Esophagus squamous epithelium (tissue), 5 donors: ENCODE measurements around the gene CDK11B. TPM values are rescaled to one million over a fixed set of nuclear protein-coding genes. Genes with fewer than 3 reads are reported as not detected.
"Not testable (repeated sequence)": the region's sequence is repeated elsewhere in the genome, so short reads cannot be mapped to it uniquely, and the experiment has no call there.

Experiments used
- DNase-seq: peaks from one replicate; lab custom pipeline; 2025; lab: John Stamatoyannopoulos, UW
- H3K27ac ChIP-seq, 4 donors: fragments of 200-600 bp; sonication (generic); one replicate each; pipeline ENCODE4 v1.5.1; 2016 to 2019; ENCODE audit warnings: mild to moderate bottlenecking in 1 of 4
- H3K27me3 ChIP-seq, 4 donors: fragments of 200-600 bp; sonication (generic); 1 replicate in 3 of 4; 2 replicates in 1 of 4; pipeline versions ENCODE4 v1.5.1 to v1.6.0; 2017 to 2021; ENCODE audit warnings: antibody characterized with exemption in 1 of 4
- H3K36me3 ChIP-seq, 3 donors: fragments of 200-600 bp; sonication (generic); one replicate each; pipeline ENCODE4 v1.5.1; 2016 to 2019
- H3K4me1 ChIP-seq, 3 donors: fragments of 200-600 bp; sonication (generic); one replicate each; pipeline ENCODE4 v1.5.1; 2017 to 2019
- H3K4me3 ChIP-seq, 4 donors: fragments of 200-600 bp; sonication (generic); 1 replicate in 3 of 4; 2 replicates in 1 of 4; pipeline ENCODE4 v1.5.1; 2016 to 2019; ENCODE audit warnings: mild to moderate bottlenecking in 2 of 4, moderate library complexity in 1 of 4
- H3K9me3 ChIP-seq, 3 donors: fragments of 200-600 bp; sonication (generic); one replicate each; pipeline ENCODE4 v1.5.1; 2016 to 2019
- CTCF ChIP-seq, 6 experiments: fragments of 450-650 bp in 4 of 6; fragments of 200-600 bp in 2 of 6; sonication (generic) in 2 of 6; IDR thresholded peaks; one replicate each; pipeline ENCODE4 v1.5.1; 2016 to 2019; ENCODE audit warnings: antibody characterized with exemption in 6 of 6, mild to moderate bottlenecking in 4 of 6, moderate library complexity in 4 of 6
- POLR2A ChIP-seq, 4 donors: fragments of 450-650 bp; IDR thresholded peaks; one replicate each; pipeline ENCODE4 v1.6.1; 2017; ENCODE audit warnings: antibody characterized with exemption in 4 of 4, mild to moderate bottlenecking in 4 of 4, moderate library complexity in 3 of 4
- WGBS, 2 donors: methylation state at CpG; one replicate each; pipeline ENCODE4 v1.1.5; 2018; 5-methylcytosine and 5-hydroxymethylcytosine counted together
- intact Hi-C: fragments of 100-400 bp; cut with DNase I; formaldehyde crosslinking; loops from one replicate; pipeline ENCODE4 v1.15.0; 2022
- total RNA-seq, 4 donors: library from RNA; depleted of rRNA; stranded (reverse); fragments of >200 nt; gene quantifications; one replicate each; pipeline ENCODE4 v1.1.0, GENCODE V29; 2016
- donor health status: DM: yes; HTN: yes; CAD: no.

The CDK11B gene
- total RNA-seq, 4 donors from 2014 or later = 10.1 to 17.2 (median 13.7) TPM

GRCh38 chr1:1697358-1698183 lies 38.8 kb upstream of the CDK11B start:
- H3K9me3 ChIP-seq, H3K36me3 ChIP-seq, H3K27ac ChIP-seq, intact Hi-C loops, H3K4me1 ChIP-seq, DNase-seq, H3K4me3 ChIP-seq, H3K27me3 ChIP-seq: not testable (repeated sequence)
- WGBS, 2 donors = 76% methylated on average over 2 of the region's 26 CpGs; no CpG with 5 or more reads in 1 of the 2 donors

- WGBS, 2 donors = 86 to 92% methylated on average over 12 of the region's 23 CpGs
- H3K27me3 ChIP-seq, H3K4me3 ChIP-seq, H3K4me1 ChIP-seq, H3K9me3 ChIP-seq, intact Hi-C loops, DNase-seq, H3K27ac ChIP-seq, H3K36me3 ChIP-seq: not testable (repeated sequence)
These were observed 37.9 kb upstream of the CDK11B start for GRCh38 chr1:1696431-1697357.

- H3K9me3 ChIP-seq, H3K27me3 ChIP-seq, H3K36me3 ChIP-seq, intact Hi-C loops: not testable (repeated sequence)
- H3K4me1 ChIP-seq = peaks cover 0 to 24% (median 0%) of the 10 kb centered on the region in 3 donors
- H3K27ac ChIP-seq = peak within 1 kb of the TSS; percentile 85 to 96 (median 90)
- peak in 2 of 6 experiments; percentile 9 to 41 for TF ChIP-seq CTCF (IDR thresholded peaks at IDR 0.05)
- peak; percentile 42 for DNase-seq
- WGBS, 2 donors = no CpG with 5 or more reads among the region's 98 CpGs
- H3K4me3 ChIP-seq = peak within 1 kb of the TSS; percentile 50 to 69 (median 62)
These were observed 34.2 kb upstream of the CDK11B start, which contains the start of gene SLC35E2B for GRCh38 chr1:1692714-1693647. SLC35E2B (minus strand) TSS chr1:1692795; CDS start chr1:1676699, 16,096 bp downstream.

- H3K27me3 ChIP-seq, H3K36me3 ChIP-seq, intact Hi-C loops, H3K9me3 ChIP-seq, DNase-seq: not testable (repeated sequence)
- peak overlapping the region; percentile 50 to 69 (median 62) for H3K4me3 ChIP-seq
- peak overlapping the region; percentile 85 to 96 (median 90) for H3K27ac ChIP-seq
- peaks cover 0 to 31% (median 0%) of the 10 kb centered on the region in 3 donors for H3K4me1 ChIP-seq
- WGBS, 2 donors = 0% methylated on average over 1 of the region's 45 CpGs; no CpG with 5 or more reads in 1 of the 2 donors
These were observed 33.5 kb upstream of the CDK11B start for GRCh38 chr1:1692324-1692713.

GRCh38 chr1:1691443-1691842 lies 32.6 kb upstream of the CDK11B start:
- H3K9me3 ChIP-seq, H3K36me3 ChIP-seq, H3K27me3 ChIP-seq, DNase-seq, intact Hi-C loops: not testable (repeated sequence)
- peak overlapping the region in 1 of 4 donors; percentile 44 for H3K27ac ChIP-seq
- peak overlapping the region in 3 of 4 donors; percentile 30 to 55 (median 32) for H3K4me3 ChIP-seq
- no CpG with 5 or more reads among the region's 16 CpGs for WGBS, 2 donors
- peaks cover 8 to 39% (median 8%) of the 10 kb centered on the region in 3 donors for H3K4me1 ChIP-seq

- intact Hi-C loops = not testable (repeated sequence)
- WGBS, 2 donors = 85 to 98% methylated on average over 4 to 7 of the region's 7 CpGs
These were observed 30.7 kb upstream of the CDK11B start for GRCh38 chr1:1689526-1689925.

GRCh38 chr1:1687846-1688245 lies 29.0 kb upstream of the CDK11B start:
- TF ChIP-seq CTCF (IDR thresholded peaks at IDR 0.05) = no peak
- TF ChIP-seq POLR2A (IDR thresholded peaks at IDR 0.05) = no peak
- Histone ChIP-seq H3K27ac (no peak overlapping the region), H3K27me3 (no peaks in the 10 kb centered on the region), H3K9me3 (no peaks in the 10 kb centered on the region), H3K36me3 (peaks cover 0 to 15% (median 0%) of the 10 kb centered on the region in 3 donors), H3K4me3 (no peak overlapping the region), H3K4me1 (peaks cover 9 to 50% (median 11%) of the 10 kb centered on the region in 3 donors)
- intact Hi-C loops = no loop called here
- WGBS, 2 donors = 93 to 94% methylated on average over 6 to 9 of the region's 9 CpGs
- DNase-seq = no peak

More at GRCh38 chr1:1689526-1689925, 30.7 kb upstream of the CDK11B start:
- H3K9me3 ChIP-seq, H3K4me3 ChIP-seq, H3K36me3 ChIP-seq, H3K27ac ChIP-seq, H3K27me3 ChIP-seq, DNase-seq: not testable (repeated sequence)
- peaks cover 9 to 50% (median 11%) of the 10 kb centered on the region in 3 donors for H3K4me1 ChIP-seq
